ENCODE data around the gene GOLGA8H. TPM values are rescaled to one million over a fixed set of nuclear protein-coding genes. Genes with fewer than 3 reads are reported as not detected.

The GOLGA8H gene
- total RNA-seq, 1 experiment from 2014 or later: 0.97 TPM

Other genes with a start within 250 kb of the GOLGA8H start
- not detected in 2 replicates for gene CHRFAM7A, start 210.5 kb upstream of the GOLGA8H start, total RNA-seq (2014; rRNA removed; shearing (Covaris generic))
- gene GOLGA8R, start 189.8 kb upstream of the GOLGA8H start, total RNA-seq (2014; rRNA removed; shearing (Covaris generic)): 1.3 and 1.6 TPM in 2 replicates
- 0.45 TPM in 1 of 2 replicates, not detected in the other for gene GOLGA8Q, start 52.0 kb upstream of the GOLGA8H start, total RNA-seq (2014; rRNA removed; shearing (Covaris generic))